H9 (cell line): ENCODE data around the gene ENOX1. TPM values are rescaled to one million over a fixed set of nuclear protein-coding genes. Genes with fewer than 3 reads are reported as not detected.

Experiments used
- DNase-seq: peaks from one replicate; pipeline ENCODE4 v3.0.0-alpha.2; 2017
- H2AFZ ChIP-seq: one replicate; pipeline ENCODE4 v1.6.1; 2013; ENCODE audit warnings: mild to moderate bottlenecking, low read length, control low read depth, moderate library complexity
- H2AK5ac ChIP-seq: 2 replicates; pipeline ENCODE4 v1.6.1; 2013; ENCODE audit warnings: low read length, control low read depth, mixed read lengths; ENCODE audit not compliant: insufficient read length
- H2BK120ac ChIP-seq: one replicate; pipeline ENCODE4 v1.6.1; 2013; ENCODE audit warnings: low read depth, mild to moderate bottlenecking, low read length, control low read depth, inconsistent platforms; ENCODE audit not compliant: poor library complexity, severe bottlenecking
- H2BK12ac ChIP-seq: 2 replicates; pipeline ENCODE4 v1.6.1; 2013; ENCODE audit warnings: low read length, control low read depth, mixed read lengths, low read depth; ENCODE audit not compliant: insufficient read length
- H2BK15ac ChIP-seq: 2 replicates; pipeline ENCODE4 v1.6.1; 2013; ENCODE audit warnings: low read depth, low read length, control low read depth
- H2BK20ac ChIP-seq: one replicate; pipeline ENCODE4 v1.6.1; 2013; ENCODE audit warnings: low read depth, mild to moderate bottlenecking, low read length, control low read depth, inconsistent platforms; ENCODE audit not compliant: poor library complexity, severe bottlenecking
- H2BK5ac ChIP-seq: 2 replicates; pipeline ENCODE4 v1.6.1; 2013; ENCODE audit warnings: low read length, control low read depth, mixed read lengths; ENCODE audit not compliant: insufficient read length
- H3K14ac ChIP-seq: 2 replicates; pipeline ENCODE4 v1.6.1; 2013; ENCODE audit warnings: low read length, control low read depth; ENCODE audit not compliant: insufficient read depth
- H3K18ac ChIP-seq: 2 replicates; pipeline ENCODE4 v1.6.1; 2013; ENCODE audit warnings: low read depth, mild to moderate bottlenecking, mixed read lengths, low read length, control low read depth; ENCODE audit not compliant: insufficient read length
- H3K23ac ChIP-seq: 2 replicates; pipeline ENCODE4 v1.6.1; 2013; ENCODE audit warnings: low read length, control low read depth, mixed read lengths, low read depth; ENCODE audit not compliant: insufficient read length
- H3K23me2 ChIP-seq: 2 replicates; pipeline ENCODE4 v1.6.1; 2013; ENCODE audit warnings: low read depth, mild to moderate bottlenecking, mixed read lengths, low read length, control low read depth; ENCODE audit not compliant: insufficient read length, poor library complexity, severe bottlenecking
- H3K27ac ChIP-seq: 2 replicates; pipeline ENCODE4 v1.5.1; 2013; ENCODE audit warnings: low read length, control low read depth, mixed read lengths, low read depth; ENCODE audit not compliant: insufficient read length
- H3K27me3 ChIP-seq: 2 replicates; pipeline ENCODE4 v1.6.1; 2013; ENCODE audit warnings: low read length, control low read depth, inconsistent platforms; ENCODE audit not compliant: insufficient read depth
- H3K4ac ChIP-seq: 2 replicates; pipeline ENCODE4 v1.6.1; 2013; ENCODE audit warnings: low read depth, mild to moderate bottlenecking, control low read depth, inconsistent platforms, low read length, moderate library complexity
- H3K4me1 ChIP-seq: 2 replicates; pipeline ENCODE4 v1.6.1; 2013; ENCODE audit warnings: low read length, control low read depth, inconsistent platforms; ENCODE audit not compliant: insufficient read depth
- H3K4me2 ChIP-seq: 2 replicates; pipeline ENCODE4 v1.6.1; 2013; ENCODE audit warnings: low read length, control low read depth, mixed read lengths; ENCODE audit not compliant: insufficient read length, insufficient read depth
- H3K56ac ChIP-seq: 2 replicates; pipeline ENCODE4 v1.6.1; 2013; ENCODE audit warnings: low read depth, mild to moderate bottlenecking, mixed read lengths, low read length, control low read depth; ENCODE audit not compliant: insufficient read length
- H3K79me1 ChIP-seq: 2 replicates; pipeline ENCODE4 v1.6.1; 2013; ENCODE audit warnings: low read depth, mild to moderate bottlenecking, moderate library complexity, low read length, control low read depth, inconsistent platforms; ENCODE audit not compliant: insufficient read depth, poor library complexity, severe bottlenecking
- H3K79me2 ChIP-seq: 2 replicates; pipeline ENCODE4 v1.6.1; 2013; ENCODE audit warnings: low read length, control low read depth, inconsistent platforms; ENCODE audit not compliant: insufficient read depth
- H3K9ac ChIP-seq: 2 replicates; pipeline ENCODE4 v1.6.1; 2013; ENCODE audit warnings: low read length, control low read depth, mixed read lengths; ENCODE audit not compliant: insufficient read length; ENCODE audit errors: extremely low read depth
- H3K9me3 ChIP-seq: one replicate; pipeline ENCODE4 v1.6.1; 2013; ENCODE audit warnings: low read depth, low read length, inconsistent platforms; ENCODE audit not compliant: control insufficient read depth
- H3T11ph ChIP-seq: one replicate; pipeline ENCODE4 v1.6.1; 2013; ENCODE audit warnings: mild to moderate bottlenecking, low read length, control low read depth, inconsistent platforms
- H4K20me1 ChIP-seq: one replicate; pipeline ENCODE4 v1.6.1; 2013; ENCODE audit not compliant: control insufficient read depth, insufficient read length, insufficient read depth
- H4K5ac ChIP-seq: 2 replicates; pipeline ENCODE4 v1.6.1; 2013; ENCODE audit warnings: low read depth, mild to moderate bottlenecking, mixed read lengths, low read length, control low read depth; ENCODE audit not compliant: insufficient read length
- H4K8ac ChIP-seq: replicated peaks from 2 replicates; pipeline ENCODE4 v1.6.1; 2013; ENCODE audit warnings: low read length, control low read depth, mixed read lengths, low read depth; ENCODE audit not compliant: insufficient read length
- H4K91ac ChIP-seq: 2 replicates; pipeline ENCODE4 v1.6.1; 2013; ENCODE audit warnings: low read depth, mild to moderate bottlenecking, moderate library complexity, mixed read lengths, low read length, control low read depth; ENCODE audit not compliant: insufficient read length
- H3K27ac Mint-ChIP-seq, 3 experiments: 2 replicates in 2 of 3; 3 replicates in 1 of 3; pipeline ENCODE4 v1.8.0; 2020 to 2021; ENCODE audit warnings: mixed read lengths in 3 of 3, mild to moderate bottlenecking in 1 of 3, moderate library complexity in 1 of 3
- H3K27me3 Mint-ChIP-seq: 2 replicates; pipeline ENCODE4 v1.8.0; 2021; ENCODE audit warnings: low read depth, mild to moderate bottlenecking, moderate library complexity, mixed read lengths
- H3K36me3 Mint-ChIP-seq, 3 experiments: 2 replicates in 2 of 3; 3 replicates in 1 of 3; pipeline ENCODE4 v1.8.0; 2020 to 2021; ENCODE audit warnings: low read depth in 3 of 3, mixed read lengths in 3 of 3; ENCODE audit not compliant: insufficient read depth in 1 of 3
- H3K4me1 Mint-ChIP-seq, 2 experiments: 2 replicates each; pipeline ENCODE4 v1.8.0; 2020; ENCODE audit warnings: mixed read lengths in 2 of 2
- H3K4me3 Mint-ChIP-seq, 2 experiments: 2 replicates in 1 of 2; 3 replicates in 1 of 2; pipeline ENCODE4 v1.8.0; 2020 to 2021; ENCODE audit warnings: mild to moderate bottlenecking in 2 of 2, mixed read lengths in 2 of 2, moderate library complexity in 1 of 2
- H3K9me3 Mint-ChIP-seq, 2 experiments: 2 replicates in 1 of 2; 3 replicates in 1 of 2; pipeline ENCODE4 v1.8.0; 2020; ENCODE audit warnings: mild to moderate bottlenecking in 2 of 2, mixed read lengths in 2 of 2, moderate library complexity in 1 of 2
- CTCF ChIP-seq: fragments of 200-600 bp; sonication (generic); conservative IDR thresholded peaks from 3 replicates; pipeline ENCODE4 v1.8.0; 2021; ENCODE audit warnings: antibody characterized with exemption, mild to moderate bottlenecking
- WGBS: extraction: QIAGEN DNeasy Blood & Tissue Kit; methylation state at CpG from one replicate; pipeline ENCODE4 v1.1.7; 2013; ENCODE audit warnings: missing lambda C conversion rate, low lambda C conversion rate, mixed read lengths; ENCODE audit not compliant: insufficient read length; ENCODE audit errors: extremely low coverage; 5-methylcytosine and 5-hydroxymethylcytosine counted together
- total RNA-seq: library from RNA; stranded (reverse); gene quantifications from 2 replicates; pipeline ENCODE4 v1.2.1, GENCODE V29; 2021

ENOX1 gene
- total RNA-seq, 1 experiment from 2014 or later, result 0.24 TPM

GRCh38 chr13:43596006-43596405 lies 190.8 kb downstream of the ENOX1 start:
- no peak overlapping the region for H3K27ac Mint-ChIP-seq
- no peak overlapping the region for H3K56ac ChIP-seq
- H4K20me1 ChIP-seq, result no peaks in the 10 kb centered on the region
- no peak overlapping the region for H3T11ph ChIP-seq
- H3K27ac ChIP-seq, result no peak overlapping the region
- no peak overlapping the region for H3K18ac ChIP-seq
- no peak overlapping the region for H3K4me3 Mint-ChIP-seq
- no peak overlapping the region for H4K91ac ChIP-seq
- H2BK15ac ChIP-seq, result no peak overlapping the region
- no peak overlapping the region for H4K5ac ChIP-seq
- no peaks in the 10 kb centered on the region for H3K27me3 ChIP-seq
- H3K4ac ChIP-seq, result no peak overlapping the region
- H3K4me1 ChIP-seq, result no peaks in the 10 kb centered on the region
- no peak overlapping the region for H3K23ac ChIP-seq
- no peak overlapping the region for H4K8ac ChIP-seq
- H3K9me3 ChIP-seq, result no peaks in the 10 kb centered on the region
- H2BK5ac ChIP-seq, result no peak overlapping the region
- no peaks in the 10 kb centered on the region for H3K79me1 ChIP-seq
- H3K23me2 ChIP-seq, result no peaks in the 10 kb centered on the region
- no peak overlapping the region for H2BK120ac ChIP-seq
- peaks cover 16% of the 10 kb centered on the region for H3K27me3 Mint-ChIP-seq
- no peak overlapping the region for H3K9ac ChIP-seq
- no peaks in the 10 kb centered on the region for H3K9me3 Mint-ChIP-seq
- WGBS, result no CpG with 5 or more reads among the region's 2 CpGs
- H3K4me1 Mint-ChIP-seq, result peaks cover 5 to 6% of the 10 kb centered on the region in 2 experiments; a peak in 3 of 4 replicates
- no peak overlapping the region for H3K4me2 ChIP-seq
- TF ChIP-seq CTCF, result no peak
- 0 out of 7 replicates have a peak, but pooled peaks cover 0 to 2% (median 0%) of the 10 kb centered on the region in 3 experiments for H3K36me3 Mint-ChIP-seq
- H2AK5ac ChIP-seq, result no peak overlapping the region
- no peak overlapping the region for H2BK12ac ChIP-seq
- H3K79me2 ChIP-seq, result no peaks in the 10 kb centered on the region
- no peak overlapping the region for H2AFZ ChIP-seq
- H2BK20ac ChIP-seq, result no peak overlapping the region
- no peak overlapping the region for H3K14ac ChIP-seq
- DNase-seq, result no peak
